NCI-H446 treated with DMSO at 0.1 percent for 48 hours (cell line): ENCODE data around the gene HPS5.
"Not testable (repeated sequence)": the region's sequence is repeated elsewhere in the genome, so short reads cannot be mapped to it uniquely, and the experiment has no call there.

Source experiments
- DNase-seq: peaks from one replicate; lab custom pipeline; 2025; lab: John Stamatoyannopoulos, UW

The HPS5 gene, protein sequence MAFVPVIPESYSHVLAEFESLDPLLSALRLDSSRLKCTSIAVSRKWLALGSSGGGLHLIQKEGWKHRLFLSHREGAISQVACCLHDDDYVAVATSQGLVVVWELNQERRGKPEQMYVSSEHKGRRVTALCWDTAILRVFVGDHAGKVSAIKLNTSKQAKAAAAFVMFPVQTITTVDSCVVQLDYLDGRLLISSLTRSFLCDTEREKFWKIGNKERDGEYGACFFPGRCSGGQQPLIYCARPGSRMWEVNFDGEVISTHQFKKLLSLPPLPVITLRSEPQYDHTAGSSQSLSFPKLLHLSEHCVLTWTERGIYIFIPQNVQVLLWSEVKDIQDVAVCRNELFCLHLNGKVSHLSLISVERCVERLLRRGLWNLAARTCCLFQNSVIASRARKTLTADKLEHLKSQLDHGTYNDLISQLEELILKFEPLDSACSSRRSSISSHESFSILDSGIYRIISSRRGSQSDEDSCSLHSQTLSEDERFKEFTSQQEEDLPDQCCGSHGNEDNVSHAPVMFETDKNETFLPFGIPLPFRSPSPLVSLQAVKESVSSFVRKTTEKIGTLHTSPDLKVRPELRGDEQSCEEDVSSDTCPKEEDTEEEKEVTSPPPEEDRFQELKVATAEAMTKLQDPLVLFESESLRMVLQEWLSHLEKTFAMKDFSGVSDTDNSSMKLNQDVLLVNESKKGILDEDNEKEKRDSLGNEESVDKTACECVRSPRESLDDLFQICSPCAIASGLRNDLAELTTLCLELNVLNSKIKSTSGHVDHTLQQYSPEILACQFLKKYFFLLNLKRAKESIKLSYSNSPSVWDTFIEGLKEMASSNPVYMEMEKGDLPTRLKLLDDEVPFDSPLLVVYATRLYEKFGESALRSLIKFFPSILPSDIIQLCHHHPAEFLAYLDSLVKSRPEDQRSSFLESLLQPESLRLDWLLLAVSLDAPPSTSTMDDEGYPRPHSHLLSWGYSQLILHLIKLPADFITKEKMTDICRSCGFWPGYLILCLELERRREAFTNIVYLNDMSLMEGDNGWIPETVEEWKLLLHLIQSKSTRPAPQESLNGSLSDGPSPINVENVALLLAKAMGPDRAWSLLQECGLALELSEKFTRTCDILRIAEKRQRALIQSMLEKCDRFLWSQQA

DNA sequence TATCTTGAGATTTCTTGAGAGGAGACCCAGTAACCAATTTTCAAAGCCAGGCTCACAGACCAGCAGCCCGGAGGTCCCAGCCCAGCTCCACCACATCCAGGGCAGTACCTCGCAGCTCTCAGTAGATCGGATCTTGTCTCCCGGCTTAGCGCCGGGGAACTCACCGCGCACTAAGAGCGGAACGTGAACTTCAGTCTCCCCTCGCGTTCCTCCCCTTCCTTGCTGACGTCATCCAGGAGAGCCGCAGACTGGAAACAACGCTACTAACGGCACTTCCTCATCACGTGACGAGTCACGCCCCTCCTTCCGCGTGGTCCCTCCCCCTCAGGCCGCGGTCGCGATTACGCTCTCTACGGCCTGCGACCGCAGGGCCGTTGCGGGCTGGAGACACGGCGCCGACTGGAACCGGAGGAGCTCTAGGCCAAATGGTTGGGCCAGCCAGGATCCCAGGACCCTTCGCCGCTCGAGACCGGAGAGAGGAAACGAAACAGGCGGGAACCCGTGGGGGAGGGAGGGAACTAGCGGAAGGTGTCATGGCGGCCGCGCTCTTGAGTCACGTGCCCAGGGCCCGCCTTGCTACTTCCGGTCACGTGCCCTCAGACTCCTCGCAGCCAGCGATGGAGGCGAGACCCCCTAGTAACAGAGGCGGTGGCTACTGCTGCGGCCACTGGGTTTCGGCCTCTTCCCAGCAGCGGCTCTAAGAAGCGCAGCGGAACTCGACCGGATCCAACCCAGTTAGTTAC, at the start of gene HPS5, which contains the start of gene GTF2H1:
Gene HPS5, minus strand, starts transcription at position 172 of the 743 bp plus-strand sequence. CDS start 4,282 bp downstream, outside the sequence.
Gene GTF2H1, plus strand, starts transcription at position 599 of the 743 bp plus-strand sequence. CDS start 10,508 bp downstream, outside the sequence.
- DNase-seq = peak; percentile 95

DNA sequence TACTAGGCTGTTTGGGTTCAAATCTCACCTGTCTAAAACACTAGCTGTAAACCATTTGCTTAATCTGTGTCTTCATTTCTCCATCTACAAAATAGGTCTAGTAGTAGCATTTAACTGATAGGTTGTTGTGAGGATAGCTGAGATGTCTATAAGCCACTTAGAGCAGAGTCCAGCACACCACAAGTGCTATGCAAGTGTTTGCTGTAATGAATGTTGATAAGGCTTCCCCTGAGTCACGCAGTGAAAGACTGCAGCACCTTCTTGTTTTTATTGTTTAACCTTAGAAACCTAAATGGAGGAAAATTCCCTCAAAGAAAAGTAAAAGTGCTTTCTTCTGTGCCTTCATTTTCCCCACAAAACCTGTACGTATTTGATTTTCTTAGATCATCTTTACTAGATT, 49.3 kb upstream of the HPS5 start:
- no peak for DNase-seq

DNA sequence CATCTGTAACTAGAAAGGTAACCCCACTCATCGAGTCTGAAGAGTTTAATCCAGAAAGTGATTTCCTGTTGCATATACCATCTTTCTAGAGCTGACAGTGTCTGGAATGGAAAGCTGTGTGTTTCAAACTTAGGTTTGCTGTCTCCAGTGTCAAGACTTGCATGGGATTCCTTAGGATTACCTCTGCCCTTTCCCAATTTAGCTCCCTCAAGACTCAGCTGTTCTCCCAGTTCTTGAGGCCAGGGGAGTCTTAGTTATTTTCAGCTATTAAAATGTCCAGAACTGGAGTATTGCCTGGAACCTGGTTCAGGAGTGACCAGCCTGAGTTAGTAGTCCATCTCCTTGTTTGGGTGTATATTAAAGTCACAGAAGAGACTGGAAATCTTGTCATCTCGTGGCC, 47.5 kb upstream of the HPS5 start:
- no peak for DNase-seq

DNA sequence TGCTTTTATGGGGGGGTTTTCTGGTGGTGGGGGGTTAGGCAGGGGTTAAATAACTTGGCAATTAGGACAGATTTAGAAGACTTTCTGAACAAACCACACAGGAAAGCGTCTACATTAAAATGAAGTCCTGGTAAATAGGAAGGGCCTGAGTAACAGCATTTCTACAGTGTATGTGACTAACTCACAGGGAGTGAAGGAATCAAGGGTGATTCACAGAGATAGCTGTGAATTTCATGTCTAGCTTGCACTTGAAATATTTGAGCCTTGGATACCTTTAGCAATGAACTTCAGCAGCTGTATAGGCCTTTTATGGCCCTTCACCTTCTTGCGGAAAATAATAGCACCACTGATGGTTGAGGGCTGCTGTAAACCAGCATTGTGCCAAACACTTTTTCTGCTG, 46.3 kb upstream of the HPS5 start:
- DNase-seq = no peak

DNA sequence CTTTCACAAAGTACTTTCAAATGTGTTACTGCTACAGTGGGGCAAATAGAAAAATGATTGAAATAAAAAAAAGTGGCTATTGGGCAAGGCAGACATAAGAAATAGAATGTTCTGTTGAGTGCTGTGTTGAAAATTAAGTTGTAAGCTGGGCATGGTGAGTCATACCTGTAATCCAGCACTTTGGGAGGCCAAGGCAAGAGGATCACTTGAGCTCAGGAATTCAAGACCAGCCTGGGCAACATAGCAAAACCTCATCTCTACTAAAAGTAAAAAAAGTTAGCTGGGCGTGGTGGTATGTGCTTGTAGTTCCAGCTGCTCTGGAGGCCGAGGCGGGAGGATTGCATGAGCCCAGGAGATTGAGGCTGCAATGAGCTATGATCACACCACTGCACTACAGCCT, 45.5 kb upstream of the HPS5 start:
- no peak for DNase-seq

DNA sequence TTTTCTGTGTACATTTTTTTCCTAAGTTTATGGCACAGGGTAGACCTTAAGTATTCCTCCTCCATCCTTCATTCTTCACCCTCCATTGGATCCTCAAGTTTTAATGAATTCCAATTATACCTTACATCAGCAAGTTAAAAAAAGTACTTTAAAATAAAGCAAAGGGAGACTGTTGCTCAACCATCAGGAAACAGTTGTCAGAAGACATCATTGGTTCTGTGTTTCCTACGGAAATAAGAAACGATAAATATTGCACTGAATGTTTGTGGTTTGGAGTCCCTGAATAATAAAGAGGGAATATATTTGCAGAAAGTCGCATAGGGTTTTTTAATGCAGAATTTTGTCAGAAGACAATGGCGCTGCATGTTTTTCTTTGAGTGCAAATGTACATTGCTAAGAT, 44.3 kb upstream of the HPS5 start:
- no peak for DNase-seq

DNA sequence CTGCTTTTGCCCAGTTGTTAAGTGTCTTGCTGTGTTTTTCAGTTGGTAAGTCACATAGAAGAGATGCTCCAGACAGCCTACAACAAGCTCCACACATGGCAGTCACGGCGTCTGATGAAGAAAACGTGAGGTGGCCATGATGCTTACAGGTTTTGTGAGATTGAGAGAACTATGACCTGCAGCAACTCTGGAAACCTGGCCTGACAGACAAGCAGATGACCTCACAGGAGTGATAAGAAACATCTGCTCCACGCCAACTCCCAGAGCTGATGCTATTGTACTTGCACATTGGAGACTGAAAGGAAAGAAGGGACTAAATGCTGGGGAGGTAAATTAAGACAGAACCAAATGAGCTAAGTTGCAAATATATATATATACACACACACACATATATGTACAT, 43.8 kb upstream of the HPS5 start:
- no peak for DNase-seq

DNA sequence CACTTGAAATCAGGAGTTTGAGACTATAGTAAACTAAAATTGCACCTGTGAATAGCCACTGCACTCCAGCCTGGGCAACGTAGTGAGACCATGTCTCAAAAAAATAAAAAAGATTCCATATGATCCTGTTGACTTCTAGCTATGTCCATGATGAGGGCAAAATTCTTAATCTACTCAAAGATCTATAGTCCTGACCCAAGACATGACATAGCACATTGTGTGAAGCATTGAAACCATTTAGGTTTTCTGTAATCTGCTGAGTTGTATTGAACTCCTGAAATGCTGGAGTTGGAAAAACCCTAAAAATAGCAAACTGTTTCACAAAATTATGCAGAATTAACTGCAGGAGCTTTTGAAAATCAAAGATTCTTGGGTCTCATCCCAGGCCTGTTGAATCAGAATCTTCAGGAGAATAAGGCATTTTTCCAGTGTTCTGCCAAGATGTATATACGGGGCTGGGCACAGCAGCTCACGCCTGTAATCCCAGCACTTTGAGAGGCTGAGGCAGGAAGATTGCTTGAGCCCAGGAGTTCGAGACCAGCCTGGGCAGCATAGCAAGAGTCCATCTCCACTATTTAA, 42.6 kb upstream of the HPS5 start:
- DNase-seq = no peak

DNA sequence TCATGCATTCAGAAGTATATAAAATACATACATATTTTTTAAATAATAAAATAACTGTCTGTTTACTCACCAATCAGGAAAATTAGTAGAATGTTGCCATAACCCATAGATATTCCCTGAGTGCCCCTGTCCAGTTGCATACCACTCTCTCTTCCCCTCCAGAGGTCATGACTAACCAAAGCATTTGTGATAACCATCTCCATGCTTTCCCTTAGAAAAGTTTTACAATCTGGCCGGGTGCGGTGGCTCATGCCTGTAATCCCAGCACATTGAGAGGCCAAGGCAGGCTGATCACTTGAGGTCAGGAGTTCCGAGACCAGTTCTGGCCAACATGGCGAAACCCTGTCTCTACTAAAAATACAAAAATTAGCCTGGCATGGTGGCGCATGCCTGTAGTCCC, 39.2 kb upstream of the HPS5 start:
- no peak for DNase-seq

DNA sequence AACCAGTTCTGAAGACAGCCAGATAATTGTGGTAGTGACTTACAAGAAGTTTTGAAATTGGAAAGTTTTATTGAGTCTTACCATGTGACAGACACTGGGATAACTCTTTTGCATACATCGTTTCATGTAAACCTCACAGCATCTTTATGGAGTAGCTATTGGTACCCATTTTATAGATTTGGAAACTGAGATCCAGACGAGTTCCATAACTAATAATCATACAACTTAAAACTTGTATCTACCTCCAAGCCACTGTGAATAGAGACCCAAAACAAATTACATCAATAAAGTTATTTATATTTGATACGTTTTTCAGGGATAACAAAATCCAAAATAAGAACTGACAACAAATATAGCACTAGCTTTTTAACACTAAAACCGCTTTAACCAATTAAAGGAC, 36.7 kb upstream of the HPS5 start:
- no peak for DNase-seq

DNA sequence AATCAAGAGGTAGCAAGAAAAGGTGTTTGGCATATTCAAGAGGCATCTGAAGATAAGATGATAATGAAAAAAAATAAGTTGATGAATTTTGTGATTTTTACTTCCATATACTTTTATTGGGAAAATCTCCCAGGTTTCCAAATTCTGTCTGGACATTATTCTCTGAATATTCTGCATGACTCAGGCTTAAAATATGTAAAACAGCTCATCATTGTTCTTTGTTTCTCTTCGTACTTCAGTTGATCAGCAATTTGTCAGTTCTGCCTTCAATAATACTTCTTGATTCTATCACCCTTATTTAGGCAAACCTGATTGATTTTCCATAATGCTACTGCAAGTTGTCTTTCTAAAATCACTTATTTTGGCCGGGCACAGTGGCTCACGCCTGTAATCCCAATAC, 30.6 kb upstream of the HPS5 start:
- DNase-seq = no peak

DNA sequence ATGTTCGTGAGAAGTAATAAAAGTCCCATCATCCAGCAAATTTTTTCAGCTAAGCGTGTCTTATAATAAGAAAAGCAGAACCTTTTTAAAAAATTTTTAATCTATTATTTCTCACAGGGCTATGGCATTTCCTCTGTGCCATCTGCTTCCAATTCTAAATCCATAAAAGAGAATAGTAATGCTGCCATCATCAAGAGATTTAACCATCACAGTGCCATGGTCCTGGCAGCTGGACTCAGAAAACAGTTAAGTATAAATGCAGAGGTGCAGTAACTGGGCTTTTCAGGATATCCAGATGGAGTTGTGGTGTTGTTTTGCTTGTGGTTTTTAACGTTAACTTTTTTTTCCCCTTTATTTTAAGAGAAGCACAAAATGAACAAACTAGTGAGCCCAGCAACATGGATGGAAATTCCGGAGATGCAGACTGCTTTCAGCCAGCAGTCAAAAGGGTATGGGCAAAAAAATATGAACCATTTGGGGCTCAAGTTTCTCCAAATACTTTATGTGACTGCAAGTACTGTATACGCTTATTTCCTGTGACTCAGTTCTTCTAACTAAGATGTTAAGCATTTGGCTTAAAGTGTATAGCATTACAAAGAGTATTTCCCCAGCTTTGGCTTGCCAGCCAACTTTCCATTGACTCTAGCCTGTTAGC, 25.7 kb upstream of the HPS5 start:
- no peak for DNase-seq

DNA sequence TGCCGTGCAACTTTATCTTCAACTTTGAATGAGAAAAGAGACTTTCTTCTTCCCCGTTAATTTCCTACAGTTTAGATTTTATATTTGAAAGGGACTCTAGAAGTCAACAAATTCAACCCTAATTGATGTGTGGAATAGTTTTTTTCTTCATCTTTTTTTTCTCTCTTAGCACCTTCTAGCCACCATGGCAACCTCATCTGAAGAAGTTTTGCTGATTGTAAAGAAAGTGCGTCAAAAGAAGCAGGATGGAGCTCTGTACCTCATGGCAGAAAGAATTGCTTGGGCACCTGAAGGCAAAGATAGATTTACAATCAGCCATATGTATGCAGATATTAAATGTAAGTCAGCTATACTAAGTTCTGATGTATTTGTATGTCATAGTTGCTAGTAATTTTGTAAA, 11.0 kb upstream of the HPS5 start:
- no peak for DNase-seq

DNA sequence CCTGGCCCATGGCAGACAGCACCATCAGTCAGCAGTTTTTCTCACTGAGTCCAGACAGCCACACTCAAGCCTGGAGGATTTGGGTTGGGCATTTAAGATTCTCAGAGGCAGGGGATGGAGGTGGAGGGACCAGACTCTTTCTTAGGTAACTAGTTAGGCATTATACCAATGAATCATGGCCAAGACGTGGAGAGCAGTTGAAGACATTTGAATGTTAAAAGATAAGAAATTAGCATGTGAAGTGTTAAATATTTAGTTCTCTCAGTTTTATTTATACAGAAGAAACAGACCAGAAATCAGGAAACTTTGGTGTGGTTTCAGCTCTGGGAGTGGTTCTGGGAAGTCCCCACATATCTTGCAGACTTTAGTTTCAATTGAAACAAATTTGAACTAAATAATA, 10.4 kb upstream of the HPS5 start:
- no peak for DNase-seq

DNA sequence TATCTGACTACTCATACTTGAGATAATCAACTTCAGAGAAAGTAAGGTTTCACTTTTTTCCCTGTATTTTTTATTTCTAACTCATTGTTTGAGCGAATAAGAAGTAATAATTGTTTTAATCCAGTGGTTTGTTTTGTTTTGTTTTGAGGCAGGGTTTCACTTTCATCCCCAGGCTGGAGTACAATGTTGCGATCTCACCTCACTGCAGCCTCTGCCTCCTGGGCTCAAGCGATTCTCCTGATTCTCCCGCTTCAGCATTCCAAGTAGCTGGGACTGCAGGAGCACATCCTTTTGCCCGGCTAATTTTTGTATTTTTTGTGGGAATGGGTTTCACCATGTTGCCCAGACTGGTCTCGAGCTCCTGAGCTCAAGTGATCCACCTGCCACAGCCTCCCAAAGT, 9.0 kb upstream of the HPS5 start:
- no peak for DNase-seq

DNA sequence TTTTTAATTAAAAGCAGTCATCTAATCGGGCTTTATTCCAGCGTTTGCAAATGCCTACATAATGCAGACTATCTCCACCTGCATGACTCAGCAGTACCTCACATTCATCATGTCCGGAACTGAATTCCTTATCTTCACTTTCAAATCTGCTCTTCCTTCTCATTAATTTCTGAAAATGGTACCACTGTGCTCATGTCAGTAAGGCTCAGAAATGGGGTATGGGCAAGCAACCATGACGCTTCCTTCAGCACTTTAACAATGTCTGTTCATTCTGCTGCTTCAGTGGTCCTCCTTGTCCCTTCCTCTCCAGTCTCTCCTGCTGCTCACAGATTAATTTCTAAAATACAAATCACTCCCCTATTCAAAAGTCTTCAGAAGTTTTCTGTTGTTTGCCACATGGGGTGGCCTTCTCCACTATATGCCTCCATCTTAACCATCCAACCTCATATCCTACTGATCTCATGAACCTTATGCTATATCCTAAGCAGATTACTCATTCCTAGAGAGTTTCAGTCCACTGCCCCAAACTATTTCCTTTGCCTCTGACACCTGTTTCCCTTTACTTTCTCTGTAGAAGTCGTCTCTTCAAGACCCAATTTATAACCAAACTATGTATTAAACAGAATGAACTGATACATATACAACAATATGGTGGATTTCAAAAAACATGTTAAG, 7.4 kb upstream of the HPS5 start:
- no peak for DNase-seq

DNA sequence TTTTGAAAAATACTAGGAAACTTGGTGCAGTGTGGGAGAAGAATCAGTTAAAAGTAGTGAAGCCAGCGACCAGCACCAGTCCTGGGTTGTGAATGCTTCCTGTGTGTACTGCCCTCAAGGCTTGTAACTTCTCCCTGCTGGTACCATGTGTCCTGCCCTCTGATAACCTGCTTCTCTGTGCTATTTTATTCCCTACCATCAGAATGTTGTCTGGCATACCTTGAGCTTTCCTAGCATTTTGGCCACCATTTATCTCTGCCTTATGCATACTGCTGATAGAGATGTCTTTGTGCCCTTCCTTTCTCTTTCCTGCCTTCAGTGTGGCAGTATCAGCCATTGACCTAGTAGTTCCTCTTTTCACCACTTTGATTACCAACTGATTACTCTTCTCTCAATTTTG, 2.4 kb upstream of the HPS5 start:
- no peak for DNase-seq

DNA sequence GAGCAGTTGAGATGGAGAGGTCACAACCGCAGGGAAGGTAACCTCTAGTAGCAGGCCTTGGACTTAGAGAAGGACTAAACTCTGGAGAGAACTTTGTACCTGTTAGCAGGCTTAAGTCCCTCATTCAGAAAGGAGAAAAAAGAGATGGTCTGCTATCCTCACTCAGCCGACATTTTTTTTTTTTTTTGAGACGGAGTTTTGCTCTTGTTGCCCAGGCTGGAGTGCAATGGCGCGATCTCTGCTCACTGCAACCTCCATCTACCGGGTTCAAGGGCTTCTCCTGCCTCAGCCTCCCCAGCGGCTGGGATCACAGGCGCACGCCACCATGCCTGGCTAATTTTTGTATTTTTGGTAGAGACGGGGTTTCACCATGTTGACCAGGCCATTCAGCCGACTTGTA, 1.9 kb upstream of the HPS5 start:
- not testable (repeated sequence) for DNase-seq

DNA sequence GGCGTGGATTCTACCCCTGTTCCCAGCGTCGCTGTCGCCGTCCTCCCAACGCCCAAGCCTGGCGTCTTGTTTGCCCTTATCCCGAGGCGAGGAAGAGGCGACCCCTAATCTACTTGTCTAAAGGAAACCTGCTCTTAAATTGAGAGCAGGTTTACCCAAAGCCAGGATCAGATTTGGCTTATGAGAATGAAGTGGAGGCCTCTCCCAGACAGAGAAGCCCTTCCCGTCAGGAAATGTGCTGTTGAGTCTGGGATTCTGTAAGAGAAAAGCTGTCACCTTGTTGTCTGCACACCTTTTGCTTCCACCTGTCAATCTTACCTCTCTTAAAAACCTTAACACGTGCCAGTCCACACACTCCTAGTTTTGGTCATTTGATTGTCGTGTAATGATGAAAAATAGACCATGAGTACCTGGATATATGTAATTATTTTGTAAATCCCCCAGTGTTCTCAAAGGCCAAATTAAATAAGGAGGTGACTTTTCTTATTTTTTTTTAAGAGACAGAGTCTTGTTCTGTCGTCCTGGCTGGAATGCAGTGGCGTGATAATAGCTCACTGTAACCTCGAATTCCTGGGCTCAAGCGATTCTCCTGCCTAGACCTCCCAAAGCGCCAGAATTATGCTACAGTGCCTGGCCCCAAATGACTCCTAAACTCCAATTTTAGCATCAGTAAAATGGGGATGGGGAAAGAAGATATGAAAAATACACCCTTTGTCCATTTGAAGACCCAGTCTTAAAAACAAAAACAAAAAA, 1.1 kb upstream of the HPS5 start:
- DNase-seq = no peak

DNA sequence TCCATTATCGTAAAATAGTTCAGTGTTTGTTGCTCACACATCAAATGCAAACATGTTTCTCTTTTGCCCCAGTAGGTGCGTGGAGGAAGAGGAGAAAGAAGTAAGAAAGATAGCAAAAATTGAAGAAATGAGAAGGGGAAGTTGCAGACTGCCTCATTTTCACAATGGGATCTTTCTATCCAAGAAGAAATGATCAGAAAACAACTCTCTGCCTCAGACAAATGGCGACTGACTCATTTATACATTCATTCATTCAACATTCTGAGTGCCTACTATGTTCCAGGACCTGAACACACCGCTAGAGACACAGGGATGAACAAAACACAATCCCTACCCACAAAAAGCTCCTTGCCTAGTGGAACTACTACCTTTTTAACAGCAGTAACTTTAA, 367 bp downstream of the HPS5 start:
- no peak for DNase-seq
